Measurements from ENCODE around the gene RBP4. TPM values are rescaled to one million over a fixed set of nuclear protein-coding genes. Genes with fewer than 3 reads are reported as not detected.

Gene RBP4
- total RNA-seq, 1 donor from 2014 or later: 0.56 TPM

DNA sequence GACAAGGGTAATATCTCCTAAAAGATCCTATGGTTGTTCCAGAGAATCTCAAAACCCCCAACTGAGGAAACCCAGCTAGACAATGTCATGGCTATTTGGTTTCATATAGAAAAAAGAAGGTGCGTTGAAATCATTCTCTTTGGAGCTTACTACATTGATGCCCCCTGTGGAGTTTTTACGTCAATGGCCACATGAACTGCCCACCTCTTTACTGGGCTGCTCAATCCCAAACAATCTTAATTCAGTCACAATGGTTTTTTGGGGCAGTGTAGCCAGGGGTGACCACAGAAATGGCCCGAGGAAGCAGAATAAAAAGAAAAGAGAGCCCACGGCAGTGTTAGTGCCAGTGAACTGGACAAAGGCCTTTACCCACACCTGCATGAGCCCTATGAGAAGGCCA is 7.8 kb downstream of the RBP4 start:
- no peak overlapping the region for H3K4me3 Mint-ChIP-seq (ENCODE audit: unreplicated experiment)
- H3K36me3 Mint-ChIP-seq (ENCODE audit: unreplicated experiment): no peaks in the 10 kb centered on the region
- H3K27ac Mint-ChIP-seq (ENCODE audit: unreplicated experiment): no peak overlapping the region

DNA sequence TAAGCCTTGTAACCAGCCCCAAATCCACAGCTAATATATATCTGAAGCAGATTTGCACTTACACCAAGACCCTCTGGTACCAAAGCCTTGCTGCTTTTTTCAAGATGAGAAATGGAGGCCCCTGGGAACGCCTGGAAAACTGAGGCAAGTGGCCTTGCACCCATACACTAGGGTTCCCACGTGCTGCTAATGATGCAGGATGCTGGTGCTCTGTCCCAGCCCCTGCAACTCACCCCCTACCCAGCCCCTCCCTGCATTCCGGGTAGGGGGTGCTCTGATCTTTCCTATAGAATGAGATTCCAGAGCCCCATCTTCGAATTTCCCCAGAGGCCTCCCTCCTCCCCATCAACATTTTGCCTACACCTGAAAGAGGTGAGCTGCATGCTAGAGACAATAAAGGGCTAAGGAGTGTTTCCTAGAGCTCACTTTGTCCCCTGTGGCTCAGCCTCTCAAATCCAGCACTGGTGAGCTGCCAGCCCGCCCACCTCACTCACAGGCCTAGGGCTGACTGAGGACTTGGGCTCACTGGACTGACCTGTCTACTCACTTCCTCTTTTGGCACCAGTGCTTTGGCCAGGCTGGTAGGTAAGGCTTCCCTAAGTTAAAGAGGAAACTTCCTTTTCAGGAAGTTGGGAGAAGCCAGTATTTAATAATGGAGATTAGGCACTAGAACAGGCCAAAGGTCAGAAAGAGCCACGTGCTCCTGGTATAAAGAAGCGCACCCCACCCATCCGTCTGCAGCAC is 9.8 kb downstream of the RBP4 start:
- Mint-ChIP-seq H3K27ac (ENCODE audit: unreplicated experiment) (no peak overlapping the region), H3K27me3 (ENCODE audit: unreplicated experiment) (peaks cover 11% of the 10 kb centered on the region), H3K9me3 (ENCODE audit: unreplicated experiment) (no peaks in the 10 kb centered on the region), H3K4me3 (ENCODE audit: unreplicated experiment) (no peak overlapping the region), H3K4me1 (ENCODE audit: unreplicated experiment) (peaks cover 11% of the 10 kb centered on the region), H3K36me3 (ENCODE audit: unreplicated experiment) (no peaks in the 10 kb centered on the region)
- TF ChIP-seq, protein P1, sequence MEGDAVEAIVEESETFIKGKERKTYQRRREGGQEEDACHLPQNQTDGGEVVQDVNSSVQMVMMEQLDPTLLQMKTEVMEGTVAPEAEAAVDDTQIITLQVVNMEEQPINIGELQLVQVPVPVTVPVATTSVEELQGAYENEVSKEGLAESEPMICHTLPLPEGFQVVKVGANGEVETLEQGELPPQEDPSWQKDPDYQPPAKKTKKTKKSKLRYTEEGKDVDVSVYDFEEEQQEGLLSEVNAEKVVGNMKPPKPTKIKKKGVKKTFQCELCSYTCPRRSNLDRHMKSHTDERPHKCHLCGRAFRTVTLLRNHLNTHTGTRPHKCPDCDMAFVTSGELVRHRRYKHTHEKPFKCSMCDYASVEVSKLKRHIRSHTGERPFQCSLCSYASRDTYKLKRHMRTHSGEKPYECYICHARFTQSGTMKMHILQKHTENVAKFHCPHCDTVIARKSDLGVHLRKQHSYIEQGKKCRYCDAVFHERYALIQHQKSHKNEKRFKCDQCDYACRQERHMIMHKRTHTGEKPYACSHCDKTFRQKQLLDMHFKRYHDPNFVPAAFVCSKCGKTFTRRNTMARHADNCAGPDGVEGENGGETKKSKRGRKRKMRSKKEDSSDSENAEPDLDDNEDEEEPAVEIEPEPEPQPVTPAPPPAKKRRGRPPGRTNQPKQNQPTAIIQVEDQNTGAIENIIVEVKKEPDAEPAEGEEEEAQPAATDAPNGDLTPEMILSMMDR (IDR thresholded peaks at IDR 0.05): no peak
- no peak for DNase-seq (ENCODE audit: extremely low spot score, unreplicated experiment)

More for the DNA sequence above, 7.8 kb downstream of the RBP4 start:
- Mint-ChIP-seq H3K9me3 (ENCODE audit: unreplicated experiment) (no peaks in the 10 kb centered on the region), H3K4me1 (ENCODE audit: unreplicated experiment) (peaks cover 12% of the 10 kb centered on the region), H3K27me3 (ENCODE audit: unreplicated experiment) (peaks cover 9% of the 10 kb centered on the region)
- TF ChIP-seq, protein P1 (IDR thresholded peaks at IDR 0.05): no peak
- DNase-seq (ENCODE audit: extremely low spot score, unreplicated experiment): no peak

DNA sequence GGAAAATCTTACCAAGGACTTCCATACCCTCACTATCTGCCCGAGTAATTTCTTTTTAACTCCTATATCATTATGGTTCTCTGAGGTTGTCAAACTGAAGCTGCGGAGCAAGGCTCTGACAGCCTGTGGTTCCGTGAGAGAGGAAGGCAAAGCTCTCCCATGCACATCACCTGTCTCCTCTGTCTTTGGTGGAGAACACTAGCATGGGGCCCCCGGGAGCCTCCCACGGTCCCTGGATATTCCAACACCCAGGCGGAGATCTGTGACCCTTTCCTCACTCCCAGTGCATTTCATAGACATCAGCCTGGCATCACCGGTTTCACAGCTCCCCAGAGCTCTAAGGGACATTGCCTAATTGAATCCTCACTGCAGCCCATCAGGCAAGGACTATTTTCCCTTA is 10.4 kb downstream of the RBP4 start:
- Mint-ChIP-seq H3K27me3 (ENCODE audit: unreplicated experiment) (peaks cover 11% of the 10 kb centered on the region), H3K4me1 (ENCODE audit: unreplicated experiment) (peaks cover 5% of the 10 kb centered on the region), H3K9me3 (ENCODE audit: unreplicated experiment) (no peaks in the 10 kb centered on the region), H3K36me3 (ENCODE audit: unreplicated experiment) (no peaks in the 10 kb centered on the region), H3K4me3 (ENCODE audit: unreplicated experiment) (no peak overlapping the region), H3K27ac (ENCODE audit: unreplicated experiment) (no peak overlapping the region)
- no peak for DNase-seq (ENCODE audit: extremely low spot score, unreplicated experiment)
- TF ChIP-seq, protein P1 (IDR thresholded peaks at IDR 0.05): no peak

DNA sequence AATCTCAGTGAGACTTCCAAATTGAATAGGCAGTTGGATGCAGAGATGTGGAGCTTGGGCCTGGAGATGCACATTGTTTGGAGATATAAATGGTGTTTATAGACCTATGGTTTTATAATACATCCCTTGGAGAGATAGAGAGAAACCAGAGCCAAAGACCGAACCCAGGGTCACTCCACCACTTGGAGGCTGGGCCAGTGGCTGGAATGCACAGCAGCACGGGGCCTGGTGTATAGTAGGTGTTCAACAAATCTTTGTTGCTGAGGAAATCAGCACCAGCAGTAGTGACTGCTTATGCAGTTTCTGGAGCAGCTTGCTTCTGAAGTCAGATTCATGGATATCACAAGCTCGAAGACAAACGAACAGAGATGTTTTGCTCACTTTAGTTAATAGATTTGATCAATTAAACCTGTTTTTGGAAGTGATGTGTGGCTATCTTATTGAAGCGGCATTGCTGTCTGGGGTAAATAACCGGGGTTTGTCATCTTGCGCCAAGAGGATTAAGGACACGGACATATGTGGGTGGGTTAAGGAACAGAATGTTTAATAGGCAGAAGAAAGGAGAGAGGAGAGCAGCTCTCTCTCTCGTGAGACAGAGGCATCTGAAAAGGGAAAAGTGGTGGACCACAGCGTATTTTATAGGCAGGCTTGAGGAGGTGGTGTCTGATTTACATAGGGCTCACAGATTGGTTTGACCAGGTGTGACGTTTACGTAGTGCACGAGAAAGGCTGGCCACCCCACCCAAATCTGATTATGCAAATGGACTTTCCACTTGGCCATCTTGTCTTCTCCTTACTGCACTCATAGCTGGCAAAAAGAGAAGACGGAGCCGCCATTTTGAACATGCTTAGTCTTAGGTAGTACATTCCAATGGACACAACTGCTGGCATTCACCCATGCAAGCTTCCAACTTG is 11.1 kb downstream of the RBP4 start:
- Mint-ChIP-seq H3K4me3 (ENCODE audit: unreplicated experiment) (no peak overlapping the region), H3K4me1 (ENCODE audit: unreplicated experiment) (no peaks in the 10 kb centered on the region), H3K27me3 (ENCODE audit: unreplicated experiment) (peaks cover 11% of the 10 kb centered on the region), H3K27ac (ENCODE audit: unreplicated experiment) (no peak overlapping the region), H3K9me3 (ENCODE audit: unreplicated experiment) (no peaks in the 10 kb centered on the region), H3K36me3 (ENCODE audit: unreplicated experiment) (no peaks in the 10 kb centered on the region)
- no peak for DNase-seq (ENCODE audit: extremely low spot score, unreplicated experiment)
- TF ChIP-seq, protein P1 (IDR thresholded peaks at IDR 0.05): no peak

DNA sequence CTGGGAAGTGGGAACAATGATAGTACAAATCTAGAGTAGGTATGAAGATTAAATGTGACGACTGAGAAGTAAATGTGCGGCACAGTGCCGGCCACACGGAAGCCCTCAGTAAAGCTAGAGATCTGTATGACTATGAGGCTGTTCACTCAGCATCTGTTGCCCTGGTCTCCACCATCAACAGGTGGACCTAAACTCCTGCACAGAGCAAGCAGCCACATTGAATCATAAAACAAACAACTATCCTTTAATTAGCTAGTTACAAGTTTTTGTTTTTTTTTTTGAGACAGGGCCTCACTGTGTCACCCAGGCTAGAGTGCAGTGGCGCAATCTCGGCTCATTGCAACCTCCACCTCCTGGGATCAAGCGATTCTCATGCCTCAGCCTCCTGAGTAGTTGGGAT is 16.6 kb downstream of the RBP4 start:
- Mint-ChIP-seq H3K36me3 (ENCODE audit: unreplicated experiment) (no peaks in the 10 kb centered on the region), H3K27ac (ENCODE audit: unreplicated experiment) (no peak overlapping the region), H3K4me1 (ENCODE audit: unreplicated experiment) (peaks cover 8% of the 10 kb centered on the region), H3K4me3 (ENCODE audit: unreplicated experiment) (no peak overlapping the region), H3K9me3 (ENCODE audit: unreplicated experiment) (no peaks in the 10 kb centered on the region), H3K27me3 (ENCODE audit: unreplicated experiment) (peaks cover 15% of the 10 kb centered on the region)
- no peak for DNase-seq (ENCODE audit: extremely low spot score, unreplicated experiment)
- TF ChIP-seq, protein P1 (IDR thresholded peaks at IDR 0.05): no peak

All from osteocyte (in vitro differentiated cells).